ENCODE data around the gene ABHD16B. TPM values are rescaled to one million over a fixed set of nuclear protein-coding genes. Genes with fewer than 3 reads are reported as not detected.

The ABHD16B gene
- not detected in 2 replicates for total RNA-seq (2014; rRNA removed; shearing (Covaris generic))
- not detected in 2 replicates for polyA plus RNA-seq (2015; cell fraction: cytosol; rRNA removed)
- not detected in 2 replicates for polyA plus RNA-seq (2015; cell fraction: nucleus; rRNA removed)

DNA sequence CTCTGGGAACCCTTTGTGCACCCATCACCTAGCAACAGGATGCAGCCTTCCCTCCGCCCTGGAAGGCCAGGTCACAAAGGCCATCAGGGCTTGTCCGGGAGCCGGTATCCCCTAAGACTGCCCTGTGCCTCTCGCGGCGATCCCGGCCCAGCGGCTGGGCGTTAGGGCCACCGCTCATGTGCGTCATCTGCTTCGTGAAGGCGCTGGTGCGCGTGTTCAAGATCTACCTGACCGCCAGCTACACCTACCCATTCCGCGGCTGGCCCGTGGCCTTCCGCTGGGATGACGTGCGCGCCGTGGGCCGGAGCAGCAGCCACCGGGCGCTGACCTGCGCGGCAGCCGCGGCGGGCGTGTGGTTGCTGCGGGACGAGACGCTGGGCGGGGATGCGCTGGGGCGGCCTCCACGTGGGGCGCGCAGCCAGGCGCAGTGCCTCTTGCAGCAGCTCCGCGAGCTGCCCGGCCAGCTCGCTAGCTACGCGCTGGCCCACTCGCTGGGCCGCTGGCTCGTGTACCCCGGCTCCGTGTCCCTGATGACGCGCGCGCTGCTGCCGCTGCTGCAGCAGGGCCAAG, at the start of gene ABHD16B:
TSS of gene ABHD16B (plus strand) at position 134 of the 570 bp plus-strand sequence. CDS start at position 177, 43 bp downstream.
- DNase-seq (ENCODE audit: low read depth), result no peak

DNA sequence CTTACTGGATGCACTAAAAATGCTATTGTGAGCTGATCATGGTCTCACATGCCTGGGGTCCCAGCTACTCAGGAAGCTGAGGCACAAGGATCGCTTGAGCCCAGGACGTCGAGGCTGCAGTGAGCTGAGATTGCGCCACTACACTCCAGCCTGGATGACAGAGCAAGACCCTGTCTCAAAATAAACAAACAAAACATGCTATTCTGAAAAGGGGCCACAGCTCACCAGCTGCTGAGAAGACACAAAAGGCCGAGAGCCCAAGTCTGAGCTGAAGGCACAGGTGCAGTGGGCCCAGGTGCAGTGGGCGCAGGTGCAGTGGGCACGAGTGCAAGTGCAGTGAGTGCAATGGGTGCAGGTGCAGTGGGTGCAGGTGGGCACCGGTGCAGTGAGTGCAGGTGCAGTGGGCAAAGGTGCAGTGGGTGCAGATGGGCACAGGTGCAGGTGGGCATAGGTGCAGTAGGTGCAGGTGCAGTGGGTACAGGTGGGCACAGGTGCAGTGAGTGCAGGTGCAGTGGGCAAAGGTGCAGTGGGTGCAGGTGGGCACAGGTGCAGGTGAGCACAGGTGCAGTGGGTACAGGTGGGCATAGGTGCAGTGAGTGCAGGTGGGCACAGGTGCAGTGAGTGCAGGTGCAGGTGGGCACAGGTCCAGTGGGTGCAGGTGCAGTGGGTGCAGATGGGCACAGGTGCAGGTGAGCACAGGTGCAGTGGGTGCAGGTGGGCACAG, 46.2 kb upstream of the ABHD16B start:
- no peak for DNase-seq (ENCODE audit: low read depth)

DNA sequence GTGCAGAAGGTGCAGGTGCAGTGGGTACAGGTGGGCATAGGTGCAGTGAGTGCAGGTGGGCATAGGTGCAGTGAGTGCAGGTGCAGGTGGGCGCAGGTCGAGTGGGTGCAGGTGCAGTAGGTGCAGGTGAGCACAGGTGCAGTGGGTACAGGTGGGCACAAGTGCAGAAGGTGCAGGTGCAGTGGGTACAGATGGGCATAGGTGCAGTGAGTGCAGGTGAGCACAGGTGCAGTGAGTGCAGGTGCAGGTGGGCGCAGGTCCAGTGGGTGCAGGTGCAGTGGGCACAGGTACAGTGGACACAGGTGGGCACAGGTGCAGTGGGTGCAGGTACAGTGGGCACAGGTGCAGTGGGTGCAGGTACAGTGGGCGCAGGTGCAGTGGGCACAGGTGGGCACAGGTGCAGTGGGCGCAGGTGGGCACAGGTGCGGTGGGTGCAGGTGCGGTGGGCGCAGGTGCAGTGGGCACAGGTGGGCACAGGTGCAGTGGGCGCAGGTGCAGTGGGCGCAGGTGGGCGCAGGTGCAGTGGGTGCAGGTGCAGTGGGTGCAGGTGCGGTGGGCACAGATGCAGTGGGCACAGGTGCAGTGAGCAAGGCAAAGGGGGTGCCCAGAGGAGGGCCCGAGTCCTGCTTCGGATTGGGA, 45.6 kb upstream of the ABHD16B start:
- no peak for DNase-seq (ENCODE audit: low read depth)

DNA sequence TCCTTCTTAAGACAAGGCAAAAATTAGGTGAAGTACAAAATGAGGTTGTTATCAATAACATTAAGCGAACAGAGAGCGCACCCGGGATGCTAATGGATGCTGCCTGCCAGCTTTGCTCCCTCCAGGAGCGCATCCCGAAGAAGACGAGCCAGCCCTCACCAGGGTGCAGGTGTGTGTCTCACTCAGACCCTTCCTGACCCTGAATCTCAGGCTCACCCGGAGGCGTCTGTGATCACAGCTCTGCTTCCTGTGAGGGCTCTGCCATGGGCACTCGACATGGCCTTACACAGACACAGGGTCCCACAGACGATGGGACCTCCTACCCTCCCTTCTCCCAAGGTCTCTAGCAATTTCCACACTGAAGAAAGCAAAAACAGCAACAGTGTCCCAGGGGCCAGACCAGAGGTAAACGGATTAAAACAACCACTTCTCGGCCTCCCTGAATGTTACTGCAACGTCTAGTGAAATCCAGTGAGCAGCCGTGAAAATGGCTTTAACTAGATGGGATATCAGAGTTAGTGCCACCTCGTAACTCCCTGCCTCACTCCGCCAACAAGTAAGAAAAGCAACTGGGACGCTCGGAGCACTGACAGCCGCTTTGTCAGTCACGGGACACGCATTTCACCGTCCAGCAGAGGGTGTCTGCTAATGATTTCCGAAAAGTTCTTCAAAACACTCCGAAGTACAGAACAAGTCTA, 41.9 kb upstream of the ABHD16B start:
- DNase-seq (ENCODE audit: low read depth), result no peak

DNA sequence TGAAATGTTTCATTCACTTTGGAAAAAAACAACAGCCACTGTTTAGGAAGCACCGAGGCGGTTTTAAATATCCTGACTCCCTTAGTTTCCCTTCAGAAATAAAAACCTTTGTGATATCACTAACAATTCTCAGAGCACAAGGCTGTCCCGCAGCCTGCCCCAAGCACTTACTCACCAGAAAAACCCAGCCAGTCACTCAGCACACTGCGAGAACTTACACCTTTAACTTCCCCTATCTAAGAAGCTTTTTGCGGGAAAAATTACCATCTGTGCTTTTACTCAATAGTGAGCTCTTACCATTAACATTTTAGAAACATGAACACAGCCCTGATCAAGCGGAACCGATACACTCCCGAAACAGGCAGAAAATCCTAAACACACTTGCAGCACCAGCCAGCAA, 39.5 kb upstream of the ABHD16B start:
- DNase-seq (ENCODE audit: low read depth), result no peak

DNA sequence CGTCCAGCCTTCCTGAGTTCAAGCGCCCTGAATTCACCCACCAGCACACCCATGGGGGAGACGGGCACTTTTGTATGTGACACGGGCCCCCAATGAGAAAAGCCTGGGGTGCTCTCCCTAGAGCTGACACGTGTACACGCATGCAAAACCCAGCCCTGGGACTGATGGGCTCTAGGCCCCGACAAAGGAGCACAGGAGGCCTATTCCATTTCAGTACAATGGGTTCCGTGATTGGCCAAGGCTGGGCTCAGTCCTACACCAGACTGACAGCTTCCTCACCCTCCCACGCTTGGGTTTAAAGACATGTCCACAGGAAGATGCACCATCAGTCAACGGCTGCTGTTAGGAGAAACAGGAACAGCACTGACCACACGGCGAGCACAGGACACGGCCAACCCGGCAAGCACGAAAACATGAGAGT, 39.0 kb upstream of the ABHD16B start:
- DNase-seq (ENCODE audit: low read depth), result no peak

DNA sequence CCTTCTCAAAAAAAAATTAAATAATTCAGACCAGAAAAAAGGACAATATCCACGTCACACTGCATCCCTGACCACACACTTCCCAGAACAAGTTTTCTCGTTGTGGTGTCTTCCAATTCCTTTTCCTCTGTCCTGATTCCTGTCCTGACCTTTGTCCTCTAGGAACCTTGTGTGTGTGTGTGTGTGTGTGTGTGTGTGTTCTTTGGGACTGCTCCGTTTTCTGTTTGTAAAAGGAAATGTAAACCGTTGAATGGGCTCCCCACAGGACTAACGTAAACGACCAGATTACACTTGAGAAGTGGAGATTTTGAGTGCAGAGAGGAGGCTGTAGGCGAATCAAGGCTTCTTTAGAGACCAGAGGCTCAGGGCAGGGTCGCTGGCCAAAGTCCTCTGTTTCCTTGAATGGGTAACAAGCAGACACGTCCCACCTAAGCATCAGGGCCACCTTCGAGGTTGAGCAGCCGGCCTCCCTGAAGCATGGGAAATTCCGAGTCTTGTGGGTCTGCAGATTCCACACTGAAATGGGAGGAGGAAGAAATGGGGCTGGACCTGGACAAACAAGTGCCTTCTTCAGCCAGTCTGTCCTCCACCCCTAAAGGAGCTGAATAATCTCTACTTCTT, 37.5 kb upstream of the ABHD16B start:
- DNase-seq (ENCODE audit: low read depth), result no peak

DNA sequence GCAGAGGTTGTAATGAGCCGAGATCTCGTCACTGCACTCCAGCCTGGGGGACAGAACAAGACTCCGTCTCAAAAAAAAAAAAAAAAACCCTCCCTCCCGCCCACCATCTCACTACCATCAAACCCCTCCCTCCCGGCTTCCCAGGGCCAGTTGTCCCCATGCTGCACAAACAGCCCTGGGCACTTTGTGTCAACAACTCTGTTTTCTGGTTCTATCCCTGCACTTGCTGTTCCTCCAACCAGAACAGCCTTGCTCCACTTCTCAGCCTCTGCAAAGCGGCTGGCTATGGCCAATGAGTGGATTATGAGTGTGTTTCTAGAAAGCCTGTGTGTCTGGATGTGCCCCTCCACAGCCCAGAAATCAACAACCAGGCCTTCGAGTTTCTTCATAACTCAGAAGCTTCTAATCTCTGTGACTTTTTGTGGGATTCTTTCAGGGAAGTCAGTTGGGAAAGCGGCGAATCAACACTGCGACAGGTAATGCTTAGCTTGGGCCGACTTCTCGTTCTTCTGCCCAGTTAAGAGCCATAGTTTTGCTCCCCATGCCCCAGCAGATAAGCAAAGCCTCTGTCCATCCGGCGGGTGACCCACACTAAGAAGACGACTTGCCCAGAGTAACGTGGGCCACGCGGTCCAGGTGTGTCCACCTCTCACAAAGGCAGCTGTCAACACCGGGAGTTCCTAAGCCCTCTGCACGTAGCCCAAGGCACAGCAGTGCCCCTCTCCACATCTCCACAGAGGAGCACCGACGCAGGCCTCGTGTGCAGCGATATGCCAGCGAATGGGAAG, 35.8 kb upstream of the ABHD16B start:
- DNase-seq (ENCODE audit: low read depth), result no peak

DNA sequence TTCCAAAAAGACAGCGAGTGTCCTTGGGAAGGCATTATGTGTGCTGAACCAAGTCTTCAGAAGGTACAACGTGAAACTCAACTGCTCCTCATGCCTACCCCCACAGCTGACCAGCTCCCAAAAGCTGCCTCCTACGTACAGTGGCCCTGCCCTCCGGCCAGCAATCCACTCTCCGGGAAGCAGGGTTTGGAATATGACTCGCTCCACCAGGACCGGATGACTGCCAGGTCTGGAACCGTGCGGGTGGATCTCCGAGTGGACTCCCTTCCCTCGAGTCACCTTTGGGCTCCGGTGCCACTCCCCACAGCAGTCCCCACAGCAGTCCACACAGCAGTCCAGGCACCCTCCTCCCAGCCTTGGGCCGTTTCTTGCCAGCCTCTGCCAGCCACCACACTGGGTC, 34.5 kb upstream of the ABHD16B start:
- no peak for DNase-seq (ENCODE audit: low read depth)

DNA sequence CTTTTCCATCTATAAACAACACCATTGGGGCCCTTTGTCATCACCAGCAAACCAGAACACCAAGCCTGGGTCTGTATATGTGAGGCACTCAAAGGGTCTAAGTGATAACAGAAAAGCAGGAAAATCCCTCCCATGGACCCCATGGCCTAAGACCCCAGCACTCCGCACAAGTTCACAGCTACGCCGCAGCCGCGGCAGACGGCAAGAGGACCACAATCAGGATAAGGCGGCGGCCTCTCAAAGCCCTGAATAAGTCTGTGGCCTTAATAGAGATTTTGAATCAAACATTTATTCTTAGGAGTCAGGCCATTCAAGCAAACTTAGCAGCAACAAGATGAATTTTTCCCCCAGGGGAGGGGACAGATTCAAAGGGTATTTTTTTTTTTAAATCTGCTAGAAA, 33.2 kb upstream of the ABHD16B start:
- no peak for DNase-seq (ENCODE audit: low read depth)

DNA sequence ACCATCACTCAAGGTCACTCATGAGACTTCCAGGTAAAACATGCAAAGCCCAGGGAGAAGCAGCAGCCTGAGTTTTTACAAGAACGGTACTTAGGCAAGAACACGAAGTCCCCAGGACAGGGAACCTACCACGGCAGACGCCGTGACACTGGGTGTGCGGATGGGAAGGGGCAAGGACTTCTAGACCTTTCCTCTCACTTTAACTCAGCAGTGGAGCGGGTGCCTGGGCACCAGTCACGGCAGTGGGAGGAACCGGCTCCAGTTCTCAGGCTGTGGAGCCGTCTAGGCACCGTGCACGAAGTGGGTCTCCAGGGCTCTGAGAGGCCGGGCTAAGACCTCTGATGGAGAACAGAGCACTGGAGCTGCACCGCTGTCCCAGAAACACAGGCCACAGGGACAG, 32.8 kb upstream of the ABHD16B start:
- no peak for DNase-seq (ENCODE audit: low read depth)

DNA sequence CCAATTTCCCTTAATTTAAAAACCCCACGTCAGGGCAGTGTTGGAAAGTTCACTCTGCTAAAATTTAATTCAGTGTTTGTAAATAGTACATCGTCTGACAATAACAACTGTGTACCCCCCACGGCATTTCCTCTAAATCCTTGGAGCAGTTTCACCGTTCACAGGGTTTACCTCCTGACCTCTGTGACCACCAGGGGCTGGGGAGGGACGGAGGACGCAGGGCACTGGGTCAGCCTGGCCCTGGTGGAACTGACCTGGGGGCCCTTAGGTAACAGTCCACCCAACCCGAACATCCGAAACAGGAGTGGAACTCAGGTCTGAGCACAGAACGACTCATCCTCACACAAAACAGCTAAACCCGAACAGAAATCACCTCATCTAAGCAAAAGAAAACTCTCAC, 32.3 kb upstream of the ABHD16B start:
- no peak for DNase-seq (ENCODE audit: low read depth)

DNA sequence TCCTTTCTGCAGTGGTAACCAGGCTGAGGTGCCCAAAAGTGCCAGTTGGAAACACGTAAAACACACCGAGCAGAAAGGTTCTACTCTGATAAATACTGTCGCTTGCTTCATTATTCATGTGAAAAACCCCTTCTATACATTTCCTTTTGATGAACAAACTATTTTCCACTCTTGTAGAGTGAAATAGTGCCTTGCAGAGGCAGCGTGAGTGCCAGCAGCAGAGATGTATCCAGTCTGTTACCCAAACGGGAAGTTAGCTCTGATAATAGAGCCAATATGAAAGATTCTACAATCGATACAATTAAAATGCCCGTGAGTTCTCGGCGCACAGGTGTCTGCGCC, 31.7 kb upstream of the ABHD16B start:
- DNase-seq (ENCODE audit: low read depth), result no peak

DNA sequence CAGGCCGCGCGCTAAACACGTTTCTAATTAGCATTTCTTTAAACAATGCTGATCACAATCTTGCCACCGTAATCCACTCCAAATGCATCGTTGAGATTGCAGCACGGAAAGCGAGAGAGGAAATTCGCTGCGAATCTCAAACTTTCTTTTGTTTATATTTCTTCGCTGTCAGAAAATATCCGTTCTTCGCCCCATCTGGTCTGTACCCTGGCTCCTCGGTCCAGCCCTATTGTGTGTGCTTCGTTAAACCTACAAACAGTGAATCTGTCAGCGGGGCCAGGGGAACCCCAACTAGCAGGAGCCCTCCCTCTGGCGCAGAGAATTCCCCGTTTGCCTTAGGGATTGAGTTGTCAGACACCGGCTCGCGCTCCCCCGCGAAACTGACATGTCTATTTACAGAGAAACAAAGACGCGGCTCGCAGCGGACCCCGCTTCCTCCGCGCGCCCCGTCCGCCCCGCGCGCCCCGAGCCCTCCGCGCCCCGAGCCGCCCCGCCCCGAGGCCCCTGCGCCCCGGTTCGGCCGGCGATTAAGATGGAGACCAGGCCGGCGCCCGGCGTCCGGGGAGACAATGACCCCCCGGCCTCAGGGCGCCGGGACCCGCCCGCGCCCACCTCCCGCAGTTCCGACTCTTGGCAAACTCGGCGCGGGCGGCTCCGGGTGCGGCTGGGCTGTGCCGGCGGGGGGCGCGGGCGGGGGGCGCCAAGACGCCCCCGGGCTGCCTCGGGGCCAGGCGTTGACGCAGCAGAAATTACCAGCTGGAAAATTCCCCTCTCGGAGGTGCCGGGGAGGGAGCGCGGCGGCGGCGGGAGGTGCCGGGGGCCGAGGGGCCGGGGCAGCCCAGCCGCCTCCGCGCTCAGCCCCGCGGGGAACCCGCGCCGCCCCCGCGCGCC, 31.1 kb upstream of the ABHD16B start:
- DNase-seq (ENCODE audit: low read depth), result no peak

DNA sequence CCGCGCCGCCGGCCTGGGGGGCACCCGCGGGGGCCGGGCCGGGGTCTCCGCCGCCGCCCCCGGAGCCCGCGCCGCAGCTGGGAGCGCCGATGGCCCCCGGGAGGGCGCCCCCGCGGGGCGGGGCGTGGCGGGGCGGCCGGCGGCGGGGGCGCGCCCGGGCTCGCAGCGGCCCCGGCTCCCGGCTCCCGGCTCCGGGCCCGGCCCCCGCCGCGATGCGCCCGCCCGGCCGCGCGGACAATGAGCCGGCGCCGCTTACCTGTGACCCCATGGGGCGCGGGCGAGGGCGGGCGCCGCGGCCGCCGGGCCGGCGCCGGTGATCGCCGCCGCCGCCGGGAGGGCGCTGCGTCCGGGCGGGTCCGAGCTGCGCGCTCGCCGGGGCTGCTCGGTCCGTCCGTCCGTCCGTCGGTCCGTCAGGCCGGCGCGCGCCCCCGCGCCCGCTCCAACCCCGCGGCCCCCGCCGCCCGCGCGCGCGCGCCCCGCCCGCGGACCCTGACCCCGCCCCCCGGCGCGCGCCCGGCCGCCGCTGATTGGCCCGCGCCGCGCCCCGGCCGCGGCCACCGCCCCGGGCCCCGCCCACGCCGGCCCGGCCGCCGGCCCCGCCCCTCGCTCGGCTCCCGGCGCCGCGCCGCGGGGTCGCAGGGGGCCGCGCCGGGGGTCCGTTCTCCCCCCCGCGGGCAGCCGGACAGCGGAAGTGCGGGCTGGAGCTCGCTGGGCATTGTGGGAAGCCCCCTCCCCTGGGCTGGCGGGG, 30.3 kb upstream of the ABHD16B start, which contains the start of gene ZBTB46:
TSS of gene ZBTB46 (minus strand) at position 424 of the 748 bp plus-strand sequence. CDS start 40,507 bp downstream, outside the sequence.
- DNase-seq (ENCODE audit: low read depth), result no peak

DNA sequence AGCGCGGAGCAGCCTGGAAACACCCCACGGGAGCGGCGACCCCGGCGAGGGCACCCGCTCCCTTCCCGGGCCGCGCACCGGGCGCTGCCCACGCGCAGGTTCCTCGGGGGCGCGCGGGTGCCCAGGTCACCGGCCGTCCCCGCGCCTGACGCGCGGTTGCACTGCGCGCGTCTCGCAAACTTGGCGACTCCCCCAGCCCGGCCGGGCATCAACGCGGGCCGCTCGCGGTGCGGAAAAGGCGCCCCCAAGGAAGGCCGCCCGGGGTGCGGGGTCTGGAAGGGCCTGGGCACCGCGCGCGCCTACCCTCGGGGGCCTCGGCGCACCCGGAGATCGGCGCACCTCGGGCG, 29.7 kb upstream of the ABHD16B start:
- no peak for DNase-seq (ENCODE audit: low read depth)

DNA sequence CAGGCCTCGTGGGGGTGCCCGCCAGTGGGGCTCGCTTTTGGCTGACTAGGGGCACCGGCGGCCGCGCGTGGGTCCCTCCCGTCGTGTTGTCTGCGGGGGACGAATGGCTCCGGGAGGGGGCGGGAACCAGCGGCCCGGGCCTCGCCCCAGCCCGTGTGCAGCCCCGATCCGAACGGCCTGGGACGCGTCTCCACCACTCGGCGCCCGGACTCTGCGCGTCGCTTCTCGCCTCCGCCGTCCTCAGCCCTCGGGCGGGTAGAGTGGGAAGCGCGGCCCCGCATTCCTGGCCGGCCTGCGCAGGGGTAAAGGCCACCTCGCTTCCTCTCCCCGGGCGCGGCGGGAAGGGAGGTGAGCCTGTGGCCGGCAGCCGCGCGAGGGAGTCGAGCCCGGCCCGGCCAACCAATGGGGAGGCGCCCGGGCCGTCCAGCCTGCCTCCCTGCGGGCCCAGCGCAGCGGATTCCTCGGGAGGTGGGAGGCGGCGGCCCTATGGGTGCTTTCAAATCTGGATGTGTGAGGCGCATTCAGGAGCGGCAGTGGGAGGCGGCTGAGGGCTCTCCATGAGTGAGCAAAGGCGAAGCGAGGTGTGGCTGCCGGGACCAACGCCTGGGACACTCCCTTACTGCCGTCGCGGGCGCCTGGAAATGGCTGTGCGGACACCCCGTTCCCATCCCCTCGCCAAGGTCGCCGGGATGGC, 29.2 kb upstream of the ABHD16B start:
- no peak for DNase-seq (ENCODE audit: low read depth)

DNA sequence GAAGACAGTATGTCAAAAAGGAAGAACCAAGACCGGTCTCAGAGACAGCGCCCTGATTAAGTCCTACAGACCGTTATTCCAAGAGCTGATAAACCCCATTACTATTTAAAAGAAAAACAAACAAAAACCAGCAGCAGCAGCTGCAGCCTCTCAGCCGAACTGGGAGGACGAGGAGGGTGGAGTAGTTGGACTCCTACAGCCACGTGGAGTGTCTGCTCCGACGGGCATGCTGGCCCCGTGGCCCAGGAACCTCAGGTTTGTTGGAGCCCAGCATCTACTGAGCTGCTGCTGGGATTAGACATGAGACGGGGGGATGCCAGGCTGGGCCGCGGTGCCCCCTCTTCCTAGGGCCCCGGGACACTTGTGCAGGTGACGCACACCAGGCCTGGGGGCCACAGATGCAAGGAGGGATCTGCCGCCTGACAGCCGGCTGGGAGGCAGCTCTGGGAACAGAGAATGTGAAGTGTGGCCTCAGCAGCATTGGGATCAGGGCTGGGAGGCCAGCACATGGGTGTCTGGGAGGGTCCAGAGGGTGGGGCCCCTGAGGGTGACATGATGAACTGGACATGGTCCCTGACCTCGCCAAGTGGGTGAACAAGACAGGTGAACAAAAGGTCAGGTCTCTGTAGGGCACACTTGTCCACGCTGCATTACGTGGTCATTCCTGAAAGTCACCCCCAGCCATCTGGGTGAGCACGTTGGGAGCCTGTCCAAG, 27.4 kb upstream of the ABHD16B start:
- DNase-seq (ENCODE audit: low read depth), result no peak
